Measurements from ENCODE around the gene PCDHB9.

GRCh38 chr5:141208478-141208877 is 21.5 kb downstream of the PCDHB9 start, which contains the start of gene PCDHB12:
- no peak for TF ChIP-seq TOX (CRISPR knock-in tag; IDR thresholded peaks at IDR 0.05; ENCODE audit: borderline replicate concordance)
- TF ChIP-seq, protein P1, sequence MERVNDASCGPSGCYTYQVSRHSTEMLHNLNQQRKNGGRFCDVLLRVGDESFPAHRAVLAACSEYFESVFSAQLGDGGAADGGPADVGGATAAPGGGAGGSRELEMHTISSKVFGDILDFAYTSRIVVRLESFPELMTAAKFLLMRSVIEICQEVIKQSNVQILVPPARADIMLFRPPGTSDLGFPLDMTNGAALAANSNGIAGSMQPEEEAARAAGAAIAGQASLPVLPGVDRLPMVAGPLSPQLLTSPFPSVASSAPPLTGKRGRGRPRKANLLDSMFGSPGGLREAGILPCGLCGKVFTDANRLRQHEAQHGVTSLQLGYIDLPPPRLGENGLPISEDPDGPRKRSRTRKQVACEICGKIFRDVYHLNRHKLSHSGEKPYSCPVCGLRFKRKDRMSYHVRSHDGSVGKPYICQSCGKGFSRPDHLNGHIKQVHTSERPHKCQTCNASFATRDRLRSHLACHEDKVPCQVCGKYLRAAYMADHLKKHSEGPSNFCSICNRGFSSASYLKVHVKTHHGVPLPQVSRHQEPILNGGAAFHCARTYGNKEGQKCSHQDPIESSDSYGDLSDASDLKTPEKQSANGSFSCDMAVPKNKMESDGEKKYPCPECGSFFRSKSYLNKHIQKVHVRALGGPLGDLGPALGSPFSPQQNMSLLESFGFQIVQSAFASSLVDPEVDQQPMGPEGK (CRISPR knock-in tag; IDR thresholded peaks at IDR 0.05; ENCODE audit: borderline replicate concordance), result no peak
- TF ChIP-seq TSHZ2 (CRISPR knock-in tag; IDR thresholded peaks at IDR 0.05), result no peak
- no peak for TF ChIP-seq ZNF70 (CRISPR knock-in tag; IDR thresholded peaks at IDR 0.05)
- no peak for TF ChIP-seq POU6F1 (CRISPR knock-in tag; IDR thresholded peaks at IDR 0.05; ENCODE audit: borderline replicate concordance, low read depth)
- no peak for TF ChIP-seq SNAI2 (CRISPR knock-in tag; IDR thresholded peaks at IDR 0.05)
- no peak for TF ChIP-seq ESRRG (CRISPR knock-in tag; IDR thresholded peaks at IDR 0.05)
- TF ChIP-seq CSDC2 (CRISPR knock-in tag; IDR thresholded peaks at IDR 0.05), result no peak
- TF ChIP-seq ZC3H10 (CRISPR knock-in tag; IDR thresholded peaks at IDR 0.05), result no peak
- no peak for TF ChIP-seq RARB (CRISPR knock-in tag; IDR thresholded peaks at IDR 0.05)
- TF ChIP-seq ZFP30 (CRISPR knock-in tag; IDR thresholded peaks at IDR 0.05), result no peak
- no peak for TF ChIP-seq ARNTL (CRISPR knock-in tag; IDR thresholded peaks at IDR 0.05; ENCODE audit: borderline replicate concordance, low read depth)
- no peak for TF ChIP-seq ZFP3 (CRISPR knock-in tag; IDR thresholded peaks at IDR 0.05)
